ENCODE data around the gene DLG2.

DNA sequence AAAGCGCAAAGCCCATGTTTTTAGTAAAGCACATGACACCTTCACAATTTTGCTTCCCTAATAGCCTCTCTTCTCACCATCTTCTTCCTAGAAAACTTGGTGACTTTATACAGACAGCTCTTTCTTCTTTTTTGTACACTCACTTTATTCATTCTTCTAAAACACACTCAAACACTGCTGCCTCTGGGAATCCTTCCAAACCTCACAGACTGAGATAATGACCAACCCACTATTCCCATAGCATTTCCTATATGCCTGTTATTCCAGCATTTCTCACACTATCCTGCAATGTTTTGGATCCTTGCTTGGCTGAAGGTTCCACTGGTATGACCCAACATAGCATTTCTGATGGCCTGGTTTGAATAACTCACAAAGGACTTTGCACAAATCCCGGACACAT lies 1898.9 kb downstream of the DLG2 start:
- TF ChIP-seq, protein P1, sequence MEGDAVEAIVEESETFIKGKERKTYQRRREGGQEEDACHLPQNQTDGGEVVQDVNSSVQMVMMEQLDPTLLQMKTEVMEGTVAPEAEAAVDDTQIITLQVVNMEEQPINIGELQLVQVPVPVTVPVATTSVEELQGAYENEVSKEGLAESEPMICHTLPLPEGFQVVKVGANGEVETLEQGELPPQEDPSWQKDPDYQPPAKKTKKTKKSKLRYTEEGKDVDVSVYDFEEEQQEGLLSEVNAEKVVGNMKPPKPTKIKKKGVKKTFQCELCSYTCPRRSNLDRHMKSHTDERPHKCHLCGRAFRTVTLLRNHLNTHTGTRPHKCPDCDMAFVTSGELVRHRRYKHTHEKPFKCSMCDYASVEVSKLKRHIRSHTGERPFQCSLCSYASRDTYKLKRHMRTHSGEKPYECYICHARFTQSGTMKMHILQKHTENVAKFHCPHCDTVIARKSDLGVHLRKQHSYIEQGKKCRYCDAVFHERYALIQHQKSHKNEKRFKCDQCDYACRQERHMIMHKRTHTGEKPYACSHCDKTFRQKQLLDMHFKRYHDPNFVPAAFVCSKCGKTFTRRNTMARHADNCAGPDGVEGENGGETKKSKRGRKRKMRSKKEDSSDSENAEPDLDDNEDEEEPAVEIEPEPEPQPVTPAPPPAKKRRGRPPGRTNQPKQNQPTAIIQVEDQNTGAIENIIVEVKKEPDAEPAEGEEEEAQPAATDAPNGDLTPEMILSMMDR (IDR thresholded peaks at IDR 0.05) = no peak
- no peak for TF ChIP-seq POLR2A (IDR thresholded peaks at IDR 0.05)
